RWPE1 (cell line): ENCODE measurements around the gene PCDHA1.
"Not testable (repeated sequence)": the region's sequence is repeated elsewhere in the genome, so short reads cannot be mapped to it uniquely, and the experiment has no call there.

Experiments
- CTCF ChIA-PET: fragments of 350-600 bp; sonication (Branson Sonifier 250); formaldehyde crosslinking; extraction: SDS; loops from one replicate; lab custom pipeline; 2021; lab: Yijun Ruan, JAX
- POLR2A ChIA-PET: fragments of 400-600 bp; formaldehyde crosslinking; extraction: SDS; loops from one replicate; lab custom pipeline; 2020; ENCODE audit warnings: antibody characterized with exemption; ENCODE audit not compliant: low non-redundant PET; lab: Yijun Ruan, JAX
- DNase-seq: peaks from one replicate; pipeline ENCODE4 v3.0.0; 2012; ENCODE audit warnings: low spot score
- H3K27ac ChIP-seq: fragments of 450-650 bp; 2 replicates; pipeline ENCODE4 v1.5.1; 2017
- TF ChIP-seq, protein P1 (sequence below): fragments of 450-650 bp; conservative IDR thresholded peaks from 2 replicates; pipeline ENCODE4 v1.5.1; 2017; ENCODE audit warnings: low read depth, mild to moderate bottlenecking

PCDHA1 gene

DNA sequence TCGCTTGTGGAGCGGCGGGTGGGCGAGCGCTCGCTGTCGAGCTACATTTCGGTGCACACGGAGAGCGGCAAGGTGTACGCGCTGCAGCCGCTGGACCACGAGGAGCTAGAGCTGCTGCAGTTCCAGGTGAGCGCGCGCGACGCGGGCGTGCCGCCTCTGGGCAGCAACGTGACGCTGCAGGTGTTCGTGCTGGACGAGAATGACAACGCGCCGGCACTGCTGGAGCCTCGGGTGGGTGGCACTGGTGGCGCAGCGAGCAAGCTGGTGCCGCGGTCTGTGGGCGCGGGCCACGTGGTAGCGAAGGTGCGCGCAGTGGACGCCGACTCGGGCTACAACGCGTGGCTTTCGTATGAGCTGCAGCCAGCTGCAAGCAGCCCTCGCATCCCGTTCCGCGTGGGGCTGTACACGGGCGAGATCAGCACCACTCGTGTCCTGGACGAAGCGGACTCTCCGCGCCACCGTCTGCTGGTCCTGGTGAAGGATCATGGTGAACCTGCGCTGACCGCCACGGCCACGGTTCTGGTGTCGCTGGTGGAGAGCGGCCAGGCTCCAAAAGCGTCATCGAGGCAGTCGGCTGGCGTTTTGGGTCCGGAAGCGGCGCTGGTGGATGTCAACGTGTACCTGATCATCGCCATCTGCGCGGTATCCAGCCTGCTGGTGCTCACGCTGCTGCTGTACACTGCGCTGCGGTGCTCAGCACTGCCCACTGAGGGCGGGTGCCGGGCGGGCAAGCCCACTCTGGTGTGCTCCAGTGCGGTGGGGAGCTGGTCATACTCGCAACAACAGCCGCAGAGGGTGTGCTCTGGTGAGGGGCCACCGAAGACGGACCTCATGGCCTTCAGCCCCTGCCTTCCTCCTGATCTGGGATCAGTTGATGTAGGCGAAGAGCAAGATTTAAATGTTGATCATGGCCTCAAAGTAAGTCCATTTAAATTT is 57.1 kb downstream of the PCDHA1 start:
- H3K27ac ChIP-seq, result no peak overlapping the region
- CTCF ChIA-PET, result interaction anchor here (2.2 to 4.7 kb wide), 2 partner anchors 19 to 26 kb away, joined by 19 to 123 read pairs; partner anchors contain the start of gene PCDHA11
- POLR2A ChIA-PET, result interaction anchor here (0.6 kb wide), 1 partner anchor 16 kb away, joined by 4 read pairs; no protein-coding TSS in a partner anchor
- TF ChIP-seq, protein P1, sequence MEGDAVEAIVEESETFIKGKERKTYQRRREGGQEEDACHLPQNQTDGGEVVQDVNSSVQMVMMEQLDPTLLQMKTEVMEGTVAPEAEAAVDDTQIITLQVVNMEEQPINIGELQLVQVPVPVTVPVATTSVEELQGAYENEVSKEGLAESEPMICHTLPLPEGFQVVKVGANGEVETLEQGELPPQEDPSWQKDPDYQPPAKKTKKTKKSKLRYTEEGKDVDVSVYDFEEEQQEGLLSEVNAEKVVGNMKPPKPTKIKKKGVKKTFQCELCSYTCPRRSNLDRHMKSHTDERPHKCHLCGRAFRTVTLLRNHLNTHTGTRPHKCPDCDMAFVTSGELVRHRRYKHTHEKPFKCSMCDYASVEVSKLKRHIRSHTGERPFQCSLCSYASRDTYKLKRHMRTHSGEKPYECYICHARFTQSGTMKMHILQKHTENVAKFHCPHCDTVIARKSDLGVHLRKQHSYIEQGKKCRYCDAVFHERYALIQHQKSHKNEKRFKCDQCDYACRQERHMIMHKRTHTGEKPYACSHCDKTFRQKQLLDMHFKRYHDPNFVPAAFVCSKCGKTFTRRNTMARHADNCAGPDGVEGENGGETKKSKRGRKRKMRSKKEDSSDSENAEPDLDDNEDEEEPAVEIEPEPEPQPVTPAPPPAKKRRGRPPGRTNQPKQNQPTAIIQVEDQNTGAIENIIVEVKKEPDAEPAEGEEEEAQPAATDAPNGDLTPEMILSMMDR, result no peak
- DNase-seq, result no peak

DNA sequence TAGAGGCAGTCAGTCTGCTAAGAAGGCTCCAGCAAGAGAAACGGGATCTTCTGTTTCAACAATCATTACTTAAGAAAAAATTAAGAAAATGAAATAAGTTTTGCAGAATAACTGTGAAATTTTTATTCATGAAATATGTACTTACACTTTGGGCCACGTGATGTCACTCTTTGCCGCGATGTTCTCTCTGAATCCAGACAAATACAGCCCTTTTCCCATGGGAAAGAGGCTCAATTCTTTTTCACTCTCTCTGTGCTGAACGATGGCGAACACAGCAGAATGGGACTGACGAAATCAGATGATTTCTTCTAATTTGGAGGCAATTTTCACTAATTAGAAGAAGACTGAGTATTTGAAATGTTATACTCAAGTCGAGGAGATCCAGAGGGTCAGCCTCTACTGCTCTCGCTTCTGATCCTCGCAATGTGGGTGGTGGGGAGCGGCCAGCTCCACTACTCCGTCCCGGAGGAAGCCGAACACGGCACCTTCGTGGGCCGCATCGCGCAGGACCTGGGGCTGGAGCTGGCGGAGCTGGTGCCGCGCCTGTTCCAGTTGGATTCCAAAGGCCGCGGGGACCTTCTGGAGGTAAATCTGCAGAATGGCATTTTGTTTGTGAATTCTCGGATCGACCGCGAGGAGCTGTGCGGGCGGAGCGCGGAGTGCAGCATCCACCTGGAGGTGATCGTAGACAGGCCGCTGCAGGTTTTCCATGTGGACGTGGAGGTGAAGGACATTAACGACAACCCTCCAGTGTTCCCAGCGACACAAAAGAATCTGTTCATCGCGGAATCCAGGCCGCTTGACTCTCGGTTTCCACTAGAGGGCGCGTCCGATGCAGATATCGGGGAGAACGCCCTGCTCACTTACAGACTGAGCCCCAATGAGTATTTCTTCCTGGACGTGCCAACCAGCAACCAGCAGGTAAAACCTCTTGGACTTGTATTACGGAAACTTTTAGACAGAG is 62.5 kb downstream of the PCDHA1 start, which contains the start of gene PCDHA9:
TSS of gene PCDHA9 (plus strand) at position 244 of the 964 bp plus-strand sequence. CDS start at position 358, 114 bp downstream.
- CTCF ChIA-PET, H3K27ac ChIP-seq, POLR2A ChIA-PET, DNase-seq: not testable (repeated sequence)

DNA sequence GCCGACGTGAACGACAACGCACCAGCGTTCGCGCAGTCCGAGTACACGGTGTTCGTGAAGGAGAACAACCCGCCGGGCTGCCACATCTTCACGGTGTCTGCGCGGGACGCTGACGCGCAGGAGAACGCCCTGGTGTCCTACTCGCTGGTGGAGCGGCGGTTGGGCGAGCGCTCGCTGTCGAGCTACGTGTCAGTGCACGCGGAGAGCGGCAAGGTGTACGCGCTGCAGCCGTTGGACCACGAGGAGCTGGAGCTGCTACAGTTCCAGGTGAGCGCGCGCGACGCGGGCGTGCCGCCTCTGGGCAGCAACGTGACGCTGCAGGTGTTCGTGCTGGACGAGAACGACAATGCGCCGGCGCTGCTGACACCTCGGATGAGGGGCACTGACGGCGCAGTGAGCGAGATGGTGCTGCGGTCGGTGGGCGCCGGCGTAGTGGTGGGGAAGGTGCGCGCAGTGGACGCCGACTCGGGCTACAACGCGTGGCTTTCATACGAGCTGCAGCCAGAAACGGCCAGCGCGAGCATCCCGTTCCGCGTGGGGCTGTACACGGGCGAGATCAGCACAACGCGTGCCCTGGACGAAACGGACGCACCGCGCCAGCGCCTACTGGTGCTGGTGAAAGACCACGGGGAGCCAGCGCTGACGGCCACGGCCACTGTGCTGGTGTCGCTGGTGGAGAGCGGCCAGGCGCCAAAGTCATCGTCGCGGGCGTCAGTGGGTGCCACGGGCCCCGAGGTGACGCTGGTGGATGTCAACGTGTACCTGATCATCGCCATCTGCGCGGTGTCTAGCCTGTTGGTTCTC is 64.1 kb downstream of the PCDHA1 start:
- H3K27ac ChIP-seq, POLR2A ChIA-PET, CTCF ChIA-PET, DNase-seq: not testable (repeated sequence)

DNA sequence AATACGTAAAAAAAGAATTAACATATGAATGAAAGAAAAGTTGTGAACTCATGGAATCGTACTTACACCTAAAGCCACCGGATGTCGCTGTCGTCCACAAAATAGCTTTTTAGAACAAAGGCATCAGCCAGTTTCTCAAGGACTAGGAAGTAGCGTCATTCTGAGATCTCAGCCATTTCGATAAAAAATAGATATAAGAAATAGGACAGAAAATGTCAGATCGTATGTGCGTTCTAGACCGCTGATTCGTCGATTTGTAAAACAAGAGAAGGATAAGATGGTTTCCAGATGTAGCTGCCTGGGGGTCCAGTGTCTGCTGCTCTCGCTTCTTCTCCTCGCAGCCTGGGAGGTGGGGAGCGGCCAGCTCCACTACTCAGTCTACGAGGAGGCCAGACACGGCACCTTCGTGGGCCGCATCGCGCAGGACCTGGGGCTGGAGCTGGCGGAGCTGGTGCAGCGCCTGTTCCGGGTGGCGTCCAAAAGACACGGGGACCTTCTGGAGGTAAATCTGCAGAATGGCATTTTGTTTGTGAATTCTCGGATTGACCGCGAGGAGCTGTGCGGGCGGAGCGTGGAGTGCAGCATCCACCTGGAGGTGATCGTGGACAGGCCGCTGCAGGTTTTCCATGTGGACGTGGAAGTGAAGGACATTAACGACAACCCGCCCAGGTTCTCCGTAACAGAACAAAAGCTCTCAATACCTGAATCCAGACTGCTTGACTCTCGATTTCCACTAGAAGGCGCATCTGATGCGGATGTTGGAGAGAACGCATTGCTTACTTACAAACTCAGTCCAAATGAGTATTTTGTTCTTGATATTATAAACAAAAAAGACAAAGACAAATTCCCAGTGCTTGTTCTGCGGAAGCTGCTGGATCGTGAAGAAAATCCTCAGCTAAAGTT is 70.1 kb downstream of the PCDHA1 start, which contains the start of gene PCDHA10:
TSS of gene PCDHA10 (plus strand) at position 126 of the 903 bp plus-strand sequence. CDS start at position 278, 152 bp downstream.
- DNase-seq, result no peak
- no peak within 1 kb of the TSS for H3K27ac ChIP-seq
- TF ChIP-seq, protein P1, result no peak
- ChIA-PET CTCF (no interaction called here), POLR2A (no interaction called here)

DNA sequence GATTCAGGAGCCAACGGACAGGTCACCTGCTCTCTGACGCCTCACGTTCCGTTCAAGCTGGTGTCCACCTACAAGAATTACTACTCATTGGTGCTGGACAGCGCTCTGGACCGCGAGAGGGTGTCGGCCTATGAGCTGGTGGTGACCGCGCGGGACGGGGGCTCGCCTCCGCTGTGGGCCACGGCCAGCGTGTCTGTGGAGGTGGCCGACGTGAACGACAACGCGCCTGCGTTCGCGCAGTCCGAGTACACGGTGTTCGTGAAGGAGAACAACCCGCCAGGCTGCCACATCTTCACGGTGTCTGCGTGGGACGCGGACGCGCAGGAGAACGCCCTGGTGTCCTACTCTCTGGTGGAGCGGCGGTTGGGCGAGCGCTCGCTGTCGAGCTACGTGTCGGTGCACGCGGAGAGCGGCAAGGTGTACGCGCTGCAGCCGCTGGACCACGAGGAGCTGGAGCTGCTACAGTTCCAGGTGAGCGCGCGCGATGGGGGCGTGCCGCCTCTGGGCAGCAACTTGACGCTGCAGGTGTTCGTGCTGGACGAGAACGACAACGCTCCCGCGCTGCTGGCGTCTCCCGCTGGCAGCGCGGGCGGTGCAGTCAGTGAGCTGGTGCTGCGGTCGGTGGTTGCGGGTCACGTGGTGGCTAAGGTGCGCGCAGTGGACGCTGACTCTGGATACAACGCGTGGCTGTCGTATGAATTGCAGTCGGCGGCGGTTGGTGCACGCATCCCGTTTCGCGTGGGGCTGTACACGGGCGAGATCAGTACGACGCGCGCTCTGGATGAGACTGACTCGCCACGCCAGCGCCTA is 71.4 kb downstream of the PCDHA1 start:
- DNase-seq, result no peak
- ChIA-PET POLR2A (no interaction called here), CTCF (no interaction called here)
- H3K27ac ChIP-seq, result no peak overlapping the region
- TF ChIP-seq, protein P1, result no peak

DNA sequence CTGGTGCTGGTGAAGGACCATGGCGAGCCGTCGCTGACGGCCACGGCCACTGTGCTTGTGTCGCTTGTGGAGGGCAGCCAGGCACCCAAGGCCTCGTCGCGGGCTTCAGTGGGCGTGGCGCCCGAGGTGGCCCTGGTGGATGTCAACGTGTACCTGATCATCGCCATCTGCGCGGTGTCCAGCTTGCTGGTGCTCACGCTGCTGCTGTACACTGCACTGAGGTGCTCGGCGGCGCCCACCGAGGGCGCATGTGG is 72.0 kb downstream of the PCDHA1 start:
- CTCF ChIA-PET, result no interaction called here
- TF ChIP-seq, protein P1, result no peak

More for the DNA sequence above, 72.0 kb downstream of the PCDHA1 start:
- no peak for DNase-seq
- POLR2A ChIA-PET, result no interaction called here
- no peak overlapping the region for H3K27ac ChIP-seq
